Measurements from ENCODE around the gene WDFY4.

The WDFY4 gene

GRCh38 chr10:48691812-48692528 is 7.3 kb downstream of the WDFY4 start:
- no peak for DNase-seq (ENCODE audit: low spot score)

- no peak for DNase-seq (ENCODE audit: low spot score)
These were observed 8.1 kb downstream of the WDFY4 start for GRCh38 chr10:48692748-48693147.

- DNase-seq (ENCODE audit: low spot score): no peak
These were observed 8.5 kb downstream of the WDFY4 start for GRCh38 chr10:48693206-48693605.

DNA sequence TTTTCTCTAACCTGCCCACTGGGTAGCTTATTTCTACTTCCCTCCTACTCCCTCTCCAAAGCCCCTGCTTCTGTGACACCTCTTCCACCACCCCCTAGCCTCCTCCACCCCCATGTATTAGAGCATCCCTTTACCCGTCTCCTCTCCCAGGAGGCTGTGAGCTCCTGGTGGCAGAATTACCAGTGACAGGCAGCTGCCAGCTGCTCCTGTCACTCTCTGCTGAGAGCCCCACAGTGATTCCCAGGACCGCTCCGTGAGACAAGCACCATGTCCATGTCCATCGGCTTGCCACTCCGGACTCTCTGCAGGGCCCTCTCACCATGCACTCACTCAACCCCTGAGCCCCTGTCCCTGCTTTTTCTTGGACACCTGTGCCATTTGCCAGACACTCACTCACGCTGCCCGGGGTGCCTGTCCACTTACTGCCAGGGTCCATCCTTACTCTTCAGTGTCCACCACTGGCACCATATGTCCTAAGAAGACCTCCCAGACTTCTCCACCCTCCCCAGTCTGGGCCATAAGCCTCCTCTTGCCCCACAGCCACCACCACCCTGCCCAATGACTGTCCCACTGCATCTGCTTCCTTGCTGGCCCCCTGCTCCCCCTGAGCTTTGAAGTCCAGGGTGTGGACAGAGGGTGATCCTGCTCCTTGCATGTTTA is 9.8 kb downstream of the WDFY4 start:
- DNase-seq (ENCODE audit: low spot score): no peak

DNA sequence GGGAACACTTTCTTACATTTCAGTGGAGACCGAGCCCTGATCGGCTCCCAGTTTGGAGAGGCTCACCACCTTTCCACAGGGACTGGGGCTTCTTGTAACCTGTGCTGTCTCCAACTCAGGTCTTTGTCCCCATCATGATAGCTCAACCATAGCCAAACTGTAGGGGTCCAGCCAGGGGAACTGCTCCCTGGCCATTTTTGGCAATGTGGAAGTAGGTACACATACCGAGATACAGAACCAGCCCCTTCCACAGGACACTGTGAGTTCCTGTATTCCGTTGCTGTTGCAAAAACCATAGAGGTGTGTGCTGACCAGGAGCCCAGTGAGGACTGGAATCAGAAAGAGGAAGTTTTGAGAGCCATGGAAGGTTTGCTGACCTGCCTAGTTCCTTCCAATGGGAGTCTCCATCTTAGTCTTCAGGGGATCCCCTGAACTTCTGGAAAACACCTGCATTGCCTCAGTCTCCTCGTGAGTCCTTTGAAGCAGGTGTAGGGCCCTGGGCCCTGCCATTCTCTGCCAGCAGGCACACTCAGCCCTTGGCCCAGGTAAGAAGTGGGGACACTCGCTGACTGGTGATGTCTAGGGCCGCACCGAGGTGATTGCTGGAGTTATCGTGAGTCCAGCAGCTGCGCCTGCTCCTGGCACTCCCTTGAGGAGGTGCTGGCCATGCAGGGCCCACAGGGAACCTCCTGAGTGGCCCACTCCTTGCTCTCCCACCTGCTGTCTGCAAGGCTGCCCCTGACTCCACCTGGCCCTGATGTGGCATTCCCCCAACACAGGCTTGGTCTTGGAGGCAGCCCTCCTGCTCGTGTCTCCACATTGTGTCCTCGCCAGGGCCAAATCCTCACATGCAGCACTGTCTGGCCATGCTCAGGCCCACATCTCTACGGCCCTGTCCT is 11.2 kb downstream of the WDFY4 start:
- DNase-seq (ENCODE audit: low spot score): no peak

DNA sequence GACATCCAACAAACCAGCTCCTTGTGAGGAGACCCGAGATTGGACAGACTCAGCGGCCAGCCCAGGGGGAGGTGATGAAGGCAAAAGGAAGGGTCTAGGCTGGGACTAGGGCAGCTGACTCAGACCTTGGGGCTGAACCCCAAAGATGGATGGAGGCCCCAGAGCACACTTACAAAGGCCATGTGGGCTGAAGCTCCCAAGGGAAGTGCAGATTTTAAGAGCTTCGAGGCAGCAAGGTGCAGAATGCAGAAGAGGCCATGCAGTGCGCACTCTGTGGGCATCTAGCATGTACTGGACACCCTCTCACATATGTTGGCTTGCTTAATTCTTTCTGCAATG is 11.8 kb downstream of the WDFY4 start:
- no peak for DNase-seq (ENCODE audit: low spot score)

DNA sequence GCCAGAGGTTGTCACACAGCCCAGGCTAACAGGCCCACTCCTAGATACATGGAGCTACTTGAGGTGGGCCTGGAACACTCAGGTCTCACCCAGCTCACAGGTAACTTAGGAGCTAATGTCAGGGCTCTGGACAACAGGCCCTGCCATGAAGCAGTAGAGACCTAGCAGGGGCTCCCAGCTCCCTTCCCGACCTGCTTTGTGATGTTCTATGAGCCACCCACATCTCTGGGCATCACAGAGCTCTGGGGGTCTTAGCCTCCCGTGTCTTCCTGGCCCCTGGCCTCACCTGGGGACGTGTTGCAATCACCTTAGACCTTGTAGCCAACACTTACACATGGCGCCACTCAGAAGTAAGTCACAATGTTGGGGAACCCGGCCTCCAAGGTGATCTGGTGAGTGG is 12.4 kb downstream of the WDFY4 start:
- no peak for DNase-seq (ENCODE audit: low spot score)

GRCh38 chr10:48697821-48698764 is 13.4 kb downstream of the WDFY4 start:
- no peak for DNase-seq (ENCODE audit: low spot score)

- no peak for DNase-seq (ENCODE audit: low spot score)
These were observed 14.4 kb downstream of the WDFY4 start for GRCh38 chr10:48699011-48699627.

GRCh38 chr10:48700071-48700470 is 15.4 kb downstream of the WDFY4 start:
- DNase-seq (ENCODE audit: low spot score): no peak

DNA sequence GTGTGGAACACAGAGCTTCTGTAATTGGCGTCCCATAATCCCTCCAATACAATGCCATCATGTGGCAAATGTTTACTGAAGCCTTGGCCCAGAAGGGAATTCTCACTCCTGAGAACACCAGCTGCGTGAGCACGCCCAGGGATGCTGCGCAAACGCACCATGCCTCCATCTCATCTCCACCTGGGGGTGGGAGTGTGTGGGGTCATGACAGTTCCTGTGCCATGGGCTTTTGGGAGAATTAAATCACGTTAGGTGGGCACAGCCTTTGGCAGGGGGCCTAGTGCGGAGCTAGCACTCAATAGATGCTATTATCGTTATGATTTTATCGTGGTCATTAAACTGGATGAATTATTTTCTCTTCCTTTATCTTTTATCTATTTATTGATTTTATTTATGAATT is 15.8 kb downstream of the WDFY4 start:
- no peak for DNase-seq (ENCODE audit: low spot score)

DNA sequence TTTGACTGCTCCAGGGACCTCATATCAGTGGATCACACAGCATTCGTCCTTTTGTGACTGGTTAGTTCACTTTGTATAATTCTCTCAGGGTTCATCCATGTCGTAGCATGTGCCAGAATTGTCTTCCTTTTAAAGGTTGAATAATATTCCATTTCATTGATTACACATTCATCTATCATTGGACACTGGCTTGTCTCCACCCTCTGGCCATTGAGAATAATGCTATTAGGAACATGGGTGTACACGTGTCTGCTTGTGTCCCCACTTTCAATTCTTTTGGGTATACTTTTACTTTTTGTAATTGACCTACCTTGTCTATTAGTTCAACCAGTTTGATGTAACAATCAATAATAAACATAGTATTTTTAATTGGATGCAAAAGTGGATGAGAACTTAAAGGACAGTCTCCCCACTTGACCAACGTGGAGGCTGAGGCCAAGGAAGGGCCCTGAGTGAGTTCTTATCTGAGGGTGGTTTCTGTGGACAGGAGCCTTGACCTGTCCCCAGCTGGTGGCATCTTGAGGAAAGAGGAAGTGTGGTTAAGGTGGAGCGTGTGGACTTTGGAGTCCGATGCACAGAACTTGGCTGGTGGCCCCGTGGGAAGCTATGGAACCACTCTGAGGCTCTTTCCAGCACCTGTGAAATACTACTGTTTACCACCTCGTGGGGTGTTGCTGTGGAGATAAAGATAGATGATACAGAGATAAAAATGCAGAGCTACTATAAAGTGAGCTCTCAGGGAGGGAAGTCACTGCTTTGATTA is 16.6 kb downstream of the WDFY4 start:
- DNase-seq (ENCODE audit: low spot score): no peak

GRCh38 chr10:48701941-48702340 is 17.3 kb downstream of the WDFY4 start:
- no peak for DNase-seq (ENCODE audit: low spot score)

GRCh38 chr10:48703531-48704122 is 19.0 kb downstream of the WDFY4 start:
- no peak for DNase-seq (ENCODE audit: low spot score)

DNA sequence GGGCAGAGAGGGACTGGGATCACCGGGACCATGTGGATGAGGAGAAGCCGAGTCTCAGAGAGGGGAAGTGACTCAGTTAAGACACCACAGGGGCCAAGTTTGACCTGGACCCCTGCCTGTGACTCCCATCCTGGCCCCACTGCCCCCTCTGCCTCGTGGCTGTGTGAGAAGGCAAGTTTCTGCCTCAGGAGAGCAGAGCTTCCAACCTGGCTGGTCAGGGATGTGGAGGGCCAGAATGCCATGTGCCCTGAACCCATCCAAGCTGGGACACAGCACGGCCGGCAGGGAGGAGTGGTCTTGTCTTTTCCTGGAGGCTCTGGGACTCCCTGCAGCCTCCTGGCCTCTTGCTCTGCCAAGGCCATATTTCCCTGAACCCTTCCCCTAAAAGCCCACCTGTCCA is 19.5 kb downstream of the WDFY4 start:
- no peak for DNase-seq (ENCODE audit: low spot score)

DNA sequence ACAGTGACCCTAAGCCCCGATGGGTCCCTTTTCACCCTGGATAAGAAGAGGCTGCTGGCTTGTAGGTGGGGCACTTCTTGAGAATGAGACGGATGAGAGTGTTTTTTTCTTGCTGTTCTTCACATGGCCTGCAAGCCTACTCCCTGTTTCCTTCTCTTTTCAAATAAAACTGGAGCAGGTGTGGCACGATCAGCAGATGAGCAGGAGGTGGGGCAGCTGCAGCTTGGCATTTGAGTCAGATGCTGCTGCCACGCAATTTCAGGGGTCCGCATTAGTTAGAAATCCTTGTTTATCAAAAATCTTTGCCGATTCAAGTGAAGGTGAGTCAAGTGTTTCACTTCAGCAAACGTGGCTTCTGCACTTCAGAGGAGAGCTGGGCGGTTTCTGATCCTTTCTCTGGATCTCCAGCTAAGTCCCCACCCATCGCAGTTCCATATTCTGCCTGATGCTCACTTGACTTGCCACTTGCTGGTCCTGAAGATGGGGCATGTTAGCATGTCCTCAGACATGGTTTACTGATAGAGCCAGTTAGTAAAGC is 20.8 kb downstream of the WDFY4 start:
- no peak for DNase-seq (ENCODE audit: low spot score)

DNA sequence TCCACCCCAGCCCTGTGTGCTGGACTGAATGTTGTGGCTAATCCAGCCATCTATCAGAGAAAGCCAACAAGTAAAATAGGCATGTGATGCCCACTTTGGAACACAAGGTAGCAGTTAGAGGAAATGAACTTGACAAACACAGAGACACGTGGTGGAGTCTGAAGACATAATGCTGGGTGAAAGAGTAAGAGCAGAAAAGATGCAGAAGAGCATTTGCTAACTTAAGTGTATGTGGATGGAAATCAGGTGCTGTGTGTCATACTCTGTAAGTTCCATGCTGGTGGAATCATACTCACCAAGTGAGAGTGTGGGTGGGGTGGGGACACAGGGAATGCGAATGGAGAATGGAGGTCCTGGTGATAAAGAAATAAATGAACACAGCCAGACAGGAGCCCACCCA is 22.8 kb downstream of the WDFY4 start:
- no peak for DNase-seq (ENCODE audit: low spot score)

DNA sequence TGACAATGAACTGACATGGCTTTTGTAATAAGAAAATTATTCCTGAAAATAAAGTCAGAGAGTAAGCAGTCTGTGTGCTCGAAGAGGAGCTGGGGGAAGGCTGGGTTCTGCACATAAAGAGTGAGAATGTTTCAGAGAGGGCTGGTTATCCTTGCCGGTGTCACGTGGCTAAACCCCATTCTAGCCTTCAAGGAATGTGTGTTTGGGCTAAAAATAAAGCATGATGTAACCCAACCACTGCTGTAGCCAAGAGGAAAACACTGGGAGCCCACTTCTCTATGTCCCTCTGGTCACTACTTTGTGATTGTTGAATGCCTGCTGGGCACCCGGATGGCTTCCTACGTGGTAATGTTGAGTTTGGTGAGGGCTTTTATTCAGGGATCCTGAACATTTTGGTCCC is 23.5 kb downstream of the WDFY4 start:
- DNase-seq (ENCODE audit: low spot score): no peak

DNA sequence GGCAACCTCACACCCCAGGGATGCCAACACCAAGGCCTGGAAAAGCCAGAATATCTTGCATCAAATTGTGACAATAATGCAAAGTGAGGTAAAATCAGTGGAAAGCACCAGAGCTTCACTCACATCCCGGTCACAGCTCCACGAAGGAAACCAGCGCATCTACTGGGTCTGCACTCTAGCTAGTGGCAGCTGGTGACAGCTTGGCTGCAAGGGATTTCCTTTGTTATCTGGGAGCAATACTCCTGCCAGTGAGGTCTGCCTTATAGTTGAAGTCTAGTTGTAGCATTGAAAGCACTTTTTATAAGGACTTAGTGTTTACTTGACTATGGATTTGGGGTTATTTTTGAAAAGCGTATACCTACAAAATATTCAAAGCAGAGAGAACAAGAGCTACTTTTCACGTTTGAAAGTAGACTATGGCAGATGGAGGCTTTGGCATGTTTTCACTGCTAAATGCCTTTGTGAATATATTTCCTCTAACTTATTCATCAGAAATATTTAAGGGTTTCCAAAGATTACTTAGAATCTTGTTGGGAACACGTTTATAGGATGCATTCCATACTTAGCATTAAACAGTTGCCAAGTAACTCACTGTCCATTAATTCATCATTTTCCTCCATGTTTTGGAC is 26.1 kb downstream of the WDFY4 start:
- no peak for DNase-seq (ENCODE audit: low spot score)

- DNase-seq (ENCODE audit: low spot score): no peak
These were observed 27.2 kb downstream of the WDFY4 start for GRCh38 chr10:48711830-48712229.
